ENCODE data around the gene TNFAIP2.

Gene TNFAIP2

GRCh38 chr14:103089386-103090335 is 33.6 kb upstream of the TNFAIP2 start:
- TF ChIP-seq POU6F1 (CRISPR knock-in tag; IDR thresholded peaks at IDR 0.05; ENCODE audit: borderline replicate concordance, low read depth) (no peak), BACH2 (CRISPR knock-in tag; IDR thresholded peaks at IDR 0.05; ENCODE audit: borderline replicate concordance) (no peak), ZNF70 (CRISPR knock-in tag; IDR thresholded peaks at IDR 0.05) (no peak), RARB (CRISPR knock-in tag; IDR thresholded peaks at IDR 0.05) (no peak), SNAI2 (CRISPR knock-in tag; IDR thresholded peaks at IDR 0.05) (no peak), ISL1 (CRISPR knock-in tag; IDR thresholded peaks at IDR 0.05) (no peak), CREB5 (CRISPR knock-in tag; IDR thresholded peaks at IDR 0.05; ENCODE audit: low read depth) (no peak), GLIS3 (CRISPR knock-in tag; IDR thresholded peaks at IDR 0.05) (no peak), PATZ1 (CRISPR knock-in tag; IDR thresholded peaks at IDR 0.05; ENCODE audit: borderline replicate concordance) (no peak)
- ATAC-seq = no peak

GRCh38 chr14:103090481-103091020 is 32.7 kb upstream of the TNFAIP2 start:
- TF ChIP-seq ZNF565 (CRISPR knock-in tag; conservative IDR thresholded peaks at IDR 0.05; ENCODE audit: low read depth) (no peak), TOX (CRISPR knock-in tag; IDR thresholded peaks at IDR 0.05; ENCODE audit: borderline replicate concordance) (no peak), RARB (CRISPR knock-in tag; IDR thresholded peaks at IDR 0.05) (no peak), ZNF70 (CRISPR knock-in tag; IDR thresholded peaks at IDR 0.05) (no peak), CSRNP3 (CRISPR knock-in tag; IDR thresholded peaks at IDR 0.05) (no peak), BACH2 (CRISPR knock-in tag; IDR thresholded peaks at IDR 0.05; ENCODE audit: borderline replicate concordance) (no peak), ARNTL (CRISPR knock-in tag; IDR thresholded peaks at IDR 0.05; ENCODE audit: borderline replicate concordance, low read depth) (no peak), TSHZ2 (CRISPR knock-in tag; IDR thresholded peaks at IDR 0.05) (no peak), CREB5 (CRISPR knock-in tag; IDR thresholded peaks at IDR 0.05; ENCODE audit: low read depth) (no peak), ZFP3 (CRISPR knock-in tag; IDR thresholded peaks at IDR 0.05) (no peak), ZNF8 (CRISPR knock-in tag; IDR thresholded peaks at IDR 0.05) (no peak), CSDC2 (CRISPR knock-in tag; IDR thresholded peaks at IDR 0.05) (no peak), GLIS3 (CRISPR knock-in tag; IDR thresholded peaks at IDR 0.05) (no peak)
- no peak for ATAC-seq

Data from SK-N-SH treated with all-trans-retinoic acid at 6 μM for 48 hours (cell line).